GM18870 (cell line): Measurements from ENCODE around the gene OTUD1.
A peak's percentile ranks its signal among the peaks of the same experiment; 100 is the strongest.

Source experiments
- ATAC-seq: cut with Tn5 transposase; IDR thresholded peaks from one replicate; pipeline ENCODE4 v1.9.1; 2021; ENCODE audit warnings: moderate library complexity; ENCODE audit not compliant: unreplicated experiment

The OTUD1 gene

DNA sequence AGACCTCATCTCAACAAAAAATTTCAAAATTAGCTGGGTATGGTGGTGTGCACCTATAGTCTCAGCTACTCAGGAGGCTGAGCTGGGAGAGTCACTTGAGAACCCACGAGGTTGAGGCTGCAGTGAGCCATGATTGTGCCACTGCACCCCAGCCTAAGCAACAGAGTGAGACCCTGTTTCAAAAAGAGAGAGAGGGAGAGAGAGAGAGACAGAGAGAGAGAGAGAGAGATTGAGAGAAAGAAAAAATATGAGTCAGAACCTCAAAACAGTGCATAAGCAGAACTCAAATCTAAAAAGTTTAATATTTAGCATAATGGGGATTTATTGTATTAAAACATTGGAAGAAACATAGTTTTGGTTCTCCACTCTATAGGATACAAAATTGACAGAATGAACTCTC, 17.5 kb upstream of the OTUD1 start:
- no peak for ATAC-seq

DNA sequence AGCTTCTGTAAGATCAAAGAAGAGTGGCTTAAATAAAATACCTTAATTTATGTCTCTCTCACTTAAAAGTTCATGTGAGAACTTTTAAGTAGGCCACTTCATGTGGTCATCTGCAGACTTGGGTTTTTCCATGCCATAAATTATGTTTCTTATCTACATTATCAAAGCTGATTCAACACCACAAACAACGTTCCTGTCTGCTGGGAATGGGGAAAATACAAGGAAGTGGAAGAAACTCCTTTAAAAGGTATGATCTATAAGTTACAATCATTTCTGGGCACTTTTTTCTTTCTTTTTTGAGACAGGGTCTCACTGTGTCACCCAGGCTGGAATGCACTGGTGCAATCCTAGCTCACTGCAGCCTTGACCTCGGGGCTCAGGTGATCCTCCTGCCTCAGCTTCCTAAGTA, 16.9 kb upstream of the OTUD1 start:
- ATAC-seq: no peak

DNA sequence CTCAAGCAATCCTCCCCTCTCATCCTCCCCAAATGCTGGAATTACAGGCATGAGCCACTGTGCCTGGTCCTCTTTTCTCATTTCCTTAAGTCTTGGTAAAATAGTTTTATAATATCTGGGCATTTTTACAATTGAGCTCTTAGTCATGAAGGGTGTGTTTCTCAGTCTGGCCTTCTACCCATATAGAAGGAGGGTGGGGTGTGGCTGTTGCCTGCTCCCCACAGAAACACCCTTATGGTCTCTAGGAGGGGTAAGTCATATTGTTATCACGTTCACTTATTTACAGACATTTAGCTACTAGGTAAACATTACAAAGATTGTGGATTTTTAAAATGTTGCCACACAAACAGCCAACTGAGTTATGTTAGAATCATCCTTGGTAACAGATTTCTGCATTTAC, 6.7 kb upstream of the OTUD1 start:
- no peak for ATAC-seq

DNA sequence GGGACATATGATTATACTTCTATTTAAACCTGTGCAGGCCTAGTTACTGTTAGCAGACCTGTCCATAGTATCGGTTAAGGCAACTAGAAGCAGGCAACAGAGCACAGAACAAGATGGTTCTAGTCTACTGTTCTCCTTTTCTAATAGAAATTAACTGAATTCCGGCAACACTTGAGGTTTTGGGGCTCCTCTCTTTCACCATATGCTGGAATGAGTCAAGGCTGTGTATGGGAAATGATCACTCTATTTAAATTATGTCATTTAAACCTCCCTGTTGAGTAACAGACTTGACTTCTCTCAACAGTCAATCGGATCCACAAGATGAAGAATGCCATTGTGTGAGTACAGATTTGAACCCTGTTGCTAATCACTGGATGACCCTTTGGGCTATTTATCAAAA, 6.2 kb upstream of the OTUD1 start:
- ATAC-seq: no peak

DNA sequence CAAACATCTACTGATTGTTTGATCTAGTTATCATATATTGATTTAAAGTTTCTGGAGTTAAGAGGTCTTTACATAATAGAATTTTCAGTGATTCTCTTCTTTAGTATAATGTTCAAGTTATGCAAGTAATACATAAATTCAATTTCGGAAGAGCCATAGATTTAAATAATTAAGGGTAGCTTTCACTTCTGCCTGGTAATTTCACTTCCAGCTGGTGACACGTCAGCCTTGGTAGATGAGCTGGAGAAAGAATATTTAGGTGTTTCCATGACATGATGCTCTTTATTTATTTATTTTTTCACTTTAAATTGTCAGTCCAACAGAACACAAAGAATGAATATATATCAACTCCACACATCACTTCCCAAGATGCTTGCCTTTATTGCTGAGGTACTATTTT, 5.2 kb upstream of the OTUD1 start:
- no peak for ATAC-seq

DNA sequence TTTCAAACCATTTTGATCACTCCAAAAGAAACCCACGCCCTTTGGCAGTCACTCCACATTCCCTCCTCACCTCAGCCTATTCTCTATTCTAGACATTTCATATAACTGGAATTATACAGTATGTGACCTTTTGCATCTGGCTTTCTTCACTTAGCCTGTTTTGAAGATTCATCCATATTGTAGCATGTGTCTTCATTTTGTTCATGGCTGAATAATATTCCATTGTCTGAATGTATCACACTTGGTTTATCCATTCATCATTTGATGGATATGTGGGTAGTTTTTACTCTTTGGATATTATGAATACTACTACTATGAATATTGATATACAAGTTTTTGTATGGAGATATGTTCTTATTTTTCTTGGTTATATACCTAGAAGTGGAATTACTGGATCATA, 3.5 kb upstream of the OTUD1 start:
- ATAC-seq: no peak

DNA sequence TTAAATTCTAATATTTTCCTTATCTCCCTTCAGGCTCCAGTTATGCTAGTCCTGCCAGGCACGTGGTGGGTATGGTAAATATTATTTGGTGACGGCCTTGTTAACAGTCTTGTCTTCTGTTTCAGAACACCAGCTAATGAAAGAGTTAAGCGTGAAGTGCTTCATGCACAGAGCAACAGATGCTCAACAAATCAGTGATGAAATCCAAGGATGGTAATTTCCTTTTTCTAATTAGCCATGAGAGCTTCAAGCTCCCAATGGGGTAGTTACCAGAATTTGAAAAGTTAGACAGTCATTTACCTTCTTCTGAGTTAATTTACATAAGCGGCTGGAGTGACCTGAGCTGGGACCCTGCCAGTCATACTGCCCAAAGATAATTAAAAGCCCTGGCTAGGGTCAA, 1.9 kb upstream of the OTUD1 start:
- no peak for ATAC-seq

DNA sequence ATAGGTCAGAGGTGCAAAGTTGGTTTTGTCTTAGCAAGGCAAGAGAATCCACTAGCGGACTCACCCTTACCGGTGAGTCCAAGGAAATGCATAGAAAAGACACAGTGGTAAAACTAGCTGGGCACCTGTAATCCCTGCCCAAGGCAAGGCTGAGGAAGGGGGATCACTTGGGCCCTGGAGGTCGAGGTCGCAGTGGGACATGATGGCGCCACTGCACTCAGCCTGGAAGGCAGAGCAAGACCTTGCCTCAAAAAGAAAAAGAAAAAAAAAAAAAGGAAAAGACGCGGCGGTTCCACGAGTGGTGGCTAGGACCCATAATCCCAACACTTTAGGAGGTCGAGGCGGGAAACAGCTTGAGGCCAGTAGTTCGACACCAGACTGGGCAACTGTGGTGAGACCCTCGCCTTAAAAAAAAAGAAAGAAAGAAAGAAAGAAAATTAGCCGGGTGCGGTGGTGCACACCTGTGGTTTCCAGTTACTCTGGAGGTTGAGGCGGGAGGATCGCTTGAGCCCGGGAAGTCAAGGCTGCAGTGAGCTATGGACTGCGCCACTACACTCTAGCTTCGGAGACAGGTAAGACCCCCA, 820 bp upstream of the OTUD1 start:
- no peak for ATAC-seq

DNA sequence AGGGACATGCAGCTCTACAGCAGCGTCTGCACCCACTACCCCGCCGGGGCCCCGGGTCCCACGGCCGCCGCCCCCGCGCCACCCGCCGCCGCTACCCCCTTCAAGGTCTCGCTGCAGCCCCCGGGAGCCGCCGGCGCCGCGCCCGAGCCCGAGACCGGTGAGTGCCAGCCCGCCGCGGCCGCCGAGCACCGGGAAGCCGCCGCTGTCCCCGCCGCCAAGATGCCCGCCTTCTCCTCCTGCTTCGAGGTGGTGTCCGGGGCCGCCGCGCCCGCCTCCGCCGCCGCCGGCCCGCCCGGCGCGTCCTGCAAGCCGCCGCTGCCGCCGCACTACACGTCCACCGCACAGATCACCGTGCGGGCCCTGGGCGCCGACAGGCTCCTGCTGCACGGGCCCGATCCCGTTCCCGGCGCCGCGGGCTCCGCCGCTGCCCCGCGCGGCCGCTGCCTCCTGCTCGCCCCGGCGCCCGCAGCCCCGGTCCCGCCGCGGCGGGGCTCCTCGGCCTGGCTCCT, 631 bp downstream of the OTUD1 start:
- ATAC-seq: peak; percentile 0

DNA sequence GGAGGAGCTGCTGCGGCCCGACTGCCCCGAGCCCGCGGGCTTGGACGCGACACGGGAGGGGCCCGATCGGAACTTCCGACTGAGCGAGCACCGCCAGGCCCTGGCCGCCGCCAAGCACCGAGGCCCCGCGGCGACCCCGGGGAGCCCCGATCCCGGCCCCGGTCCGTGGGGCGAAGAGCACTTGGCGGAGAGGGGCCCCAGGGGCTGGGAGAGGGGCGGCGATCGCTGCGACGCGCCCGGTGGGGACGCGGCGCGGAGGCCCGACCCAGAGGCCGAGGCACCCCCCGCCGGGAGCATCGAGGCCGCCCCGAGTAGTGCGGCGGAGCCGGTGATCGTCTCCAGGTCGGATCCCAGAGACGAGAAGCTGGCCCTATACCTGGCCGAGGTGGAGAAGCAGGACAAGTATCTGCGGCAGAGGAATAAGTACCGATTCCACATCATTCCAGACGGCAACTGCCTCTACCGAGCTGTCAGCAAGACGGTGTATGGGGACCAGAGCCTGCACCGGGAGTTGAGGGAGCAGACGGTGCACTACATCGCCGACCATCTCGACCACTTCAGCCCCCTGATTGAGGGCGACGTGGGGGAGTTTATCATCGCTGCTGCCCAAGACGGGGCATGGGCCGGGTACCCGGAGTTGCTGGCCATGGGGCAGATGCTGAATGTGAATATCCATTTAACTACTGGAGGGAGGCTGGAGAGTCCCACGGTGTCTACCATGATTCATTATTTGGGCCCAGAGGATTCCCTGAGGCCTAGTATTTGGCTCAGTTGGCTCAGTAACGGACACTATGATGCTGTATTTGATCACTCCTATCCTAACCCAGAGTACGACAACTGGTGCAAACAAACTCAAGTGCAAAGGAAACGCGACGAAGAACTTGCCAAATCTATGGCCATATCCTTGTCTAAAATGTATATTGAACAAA, 1.4 kb downstream of the OTUD1 start:
- ATAC-seq: peak; percentile 11

DNA sequence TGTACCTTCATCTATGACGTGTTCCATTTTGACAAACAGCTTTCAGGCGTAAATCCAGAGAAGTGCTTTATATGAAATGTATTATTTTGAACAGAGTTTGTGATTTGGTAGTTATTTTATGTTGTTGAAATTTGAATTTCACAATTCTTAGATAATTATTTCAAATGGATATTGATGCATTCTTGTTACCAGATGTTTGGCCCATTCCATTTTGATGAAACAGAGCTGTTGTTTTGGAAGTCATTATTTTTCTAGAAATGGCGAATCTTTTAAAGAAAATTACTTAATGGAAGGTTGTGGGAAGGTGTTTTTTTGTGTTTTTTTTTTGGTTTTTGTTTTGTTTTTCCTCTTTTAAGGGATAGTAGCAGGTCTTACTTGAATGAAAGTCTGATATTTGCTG, 2.4 kb downstream of the OTUD1 start:
- no peak for ATAC-seq

DNA sequence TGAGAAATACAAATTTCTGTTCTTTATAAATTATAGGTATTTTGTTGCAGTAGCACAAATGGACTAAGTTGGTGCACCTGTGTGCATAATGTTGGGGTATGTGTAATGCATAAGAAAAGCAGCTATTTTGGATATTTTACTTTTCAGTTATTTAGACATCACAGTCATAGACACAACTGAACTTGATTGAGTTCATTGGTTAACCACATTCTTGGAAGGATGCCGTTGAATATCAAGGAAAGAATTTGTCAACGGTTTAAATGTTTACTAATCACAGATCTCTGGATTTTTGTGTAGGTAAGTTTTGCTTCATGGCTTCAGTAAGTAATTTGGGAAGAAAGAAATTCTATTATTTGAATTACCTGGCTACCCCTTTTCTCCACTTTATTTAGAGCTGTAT, 4.1 kb downstream of the OTUD1 start:
- no peak for ATAC-seq

DNA sequence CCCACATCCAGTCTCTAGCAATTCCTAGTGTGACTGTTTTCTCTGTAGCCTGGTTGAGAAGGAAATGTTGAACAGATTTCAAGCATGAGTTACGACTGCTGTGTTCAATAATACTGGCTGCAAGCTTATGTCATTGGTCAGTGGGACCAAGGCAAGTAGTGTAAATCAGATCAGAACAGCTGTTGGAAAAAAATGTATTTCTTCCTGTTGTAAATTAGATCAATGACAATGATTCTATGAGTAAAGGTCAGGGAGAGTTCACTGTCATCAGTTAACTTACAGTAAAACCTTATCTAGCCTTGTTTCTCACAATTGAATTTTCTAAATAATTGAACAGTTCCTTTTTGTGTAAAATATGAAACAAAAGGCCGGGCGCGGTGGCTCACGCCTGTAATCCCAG, 6.7 kb downstream of the OTUD1 start:
- ATAC-seq: no peak

DNA sequence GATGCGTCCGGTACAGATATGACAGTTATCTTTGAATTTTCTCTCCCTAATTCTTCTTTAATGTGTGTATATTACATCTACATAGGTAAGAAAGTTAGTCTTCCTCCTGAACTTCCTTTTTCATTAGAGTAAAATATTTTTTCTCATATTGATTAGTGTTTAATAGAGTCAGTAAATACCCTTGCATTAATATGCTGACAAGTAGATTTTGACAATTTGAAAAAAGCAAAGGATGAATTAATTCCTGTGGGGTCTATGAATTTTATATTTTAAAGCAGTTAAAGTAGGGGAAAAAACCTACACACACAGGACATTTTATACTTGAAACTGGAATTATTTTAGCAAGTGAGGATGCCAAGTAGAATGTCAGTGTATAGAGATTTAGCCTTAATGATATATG, 9.4 kb downstream of the OTUD1 start:
- ATAC-seq: no peak

DNA sequence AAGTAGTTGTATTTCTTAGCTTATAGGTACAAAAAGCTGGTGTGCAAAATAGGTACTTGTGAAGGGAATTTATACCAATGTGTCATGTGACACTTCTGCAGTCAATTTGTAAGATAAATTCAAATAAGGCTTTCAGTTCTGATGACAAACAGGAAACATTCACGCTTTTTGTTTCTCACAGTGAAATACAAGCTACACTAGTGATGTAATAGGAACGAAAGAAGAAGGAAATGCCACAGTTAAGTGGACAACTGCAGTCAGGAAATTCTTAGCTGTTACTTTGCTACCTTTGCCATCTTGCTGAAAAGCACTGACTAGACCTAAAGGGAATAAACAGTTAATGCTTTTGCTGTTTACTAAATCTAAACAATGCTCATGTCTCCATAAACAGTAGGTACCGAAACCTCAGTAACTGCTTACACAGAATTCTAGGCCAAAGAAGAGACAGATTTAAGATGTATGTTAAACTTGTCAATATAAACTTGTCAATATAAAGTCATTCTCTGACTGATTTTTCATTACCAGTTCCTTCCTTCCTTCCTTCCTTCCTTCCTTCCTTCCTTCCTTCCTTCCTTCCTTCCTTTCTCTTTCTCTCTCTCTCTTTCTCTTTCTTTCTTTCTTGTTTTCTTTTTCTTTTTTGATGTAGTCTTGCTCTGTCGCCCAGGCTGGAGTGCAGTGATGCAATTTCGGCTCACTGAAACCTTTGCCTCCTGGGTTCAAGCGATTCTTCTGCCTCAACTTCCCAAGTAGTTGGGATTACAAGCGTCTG, 10.1 kb downstream of the OTUD1 start:
- peak; percentile 92 for ATAC-seq

DNA sequence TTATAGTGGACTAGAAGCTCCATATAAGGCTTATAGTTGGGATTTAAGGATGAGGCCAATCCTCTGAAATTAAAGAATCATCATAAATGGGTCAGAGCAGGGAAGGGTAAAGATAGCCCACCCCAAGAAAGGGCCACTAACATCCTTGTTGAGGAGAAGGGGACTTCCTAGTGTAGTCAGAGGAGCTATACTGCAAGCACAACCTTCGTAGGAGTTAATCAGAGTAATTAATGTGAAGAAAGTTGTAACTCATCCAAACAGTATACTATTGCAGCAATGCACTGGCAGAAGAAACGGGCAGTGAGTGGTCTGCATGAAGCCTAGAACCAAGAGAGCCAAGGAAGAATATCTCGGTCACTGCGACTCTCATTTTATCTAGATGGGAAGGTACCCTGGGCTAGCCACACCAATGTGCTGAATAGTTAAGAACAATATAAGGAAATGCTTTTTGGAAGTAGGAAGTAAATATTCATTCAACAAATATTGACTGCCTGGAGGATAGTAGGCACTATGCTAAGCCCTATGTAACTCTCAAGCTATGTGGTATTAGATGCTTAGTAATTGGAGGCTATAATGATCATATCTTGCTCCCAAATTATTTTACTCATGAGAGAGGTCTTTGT, 13.3 kb downstream of the OTUD1 start:
- ATAC-seq: no peak

DNA sequence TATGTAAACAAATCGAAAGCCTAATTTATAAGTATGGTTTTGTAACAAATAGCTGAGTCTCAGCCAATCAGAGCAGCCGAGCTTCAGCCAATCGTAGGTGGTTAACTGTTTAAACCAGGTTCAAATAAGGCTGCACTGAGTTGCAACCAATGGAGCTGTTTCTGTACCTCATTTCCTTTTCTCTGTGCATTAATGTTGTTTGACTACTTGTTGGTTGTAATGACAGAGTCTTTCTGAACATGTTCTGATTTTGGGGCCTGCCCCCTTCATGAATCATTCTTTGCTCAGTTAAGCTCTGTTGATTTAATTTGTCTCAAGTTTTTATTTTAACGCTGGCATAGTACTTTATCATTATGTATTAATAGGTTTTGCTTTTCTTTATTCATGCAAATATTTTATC, 14.6 kb downstream of the OTUD1 start:
- ATAC-seq: no peak

DNA sequence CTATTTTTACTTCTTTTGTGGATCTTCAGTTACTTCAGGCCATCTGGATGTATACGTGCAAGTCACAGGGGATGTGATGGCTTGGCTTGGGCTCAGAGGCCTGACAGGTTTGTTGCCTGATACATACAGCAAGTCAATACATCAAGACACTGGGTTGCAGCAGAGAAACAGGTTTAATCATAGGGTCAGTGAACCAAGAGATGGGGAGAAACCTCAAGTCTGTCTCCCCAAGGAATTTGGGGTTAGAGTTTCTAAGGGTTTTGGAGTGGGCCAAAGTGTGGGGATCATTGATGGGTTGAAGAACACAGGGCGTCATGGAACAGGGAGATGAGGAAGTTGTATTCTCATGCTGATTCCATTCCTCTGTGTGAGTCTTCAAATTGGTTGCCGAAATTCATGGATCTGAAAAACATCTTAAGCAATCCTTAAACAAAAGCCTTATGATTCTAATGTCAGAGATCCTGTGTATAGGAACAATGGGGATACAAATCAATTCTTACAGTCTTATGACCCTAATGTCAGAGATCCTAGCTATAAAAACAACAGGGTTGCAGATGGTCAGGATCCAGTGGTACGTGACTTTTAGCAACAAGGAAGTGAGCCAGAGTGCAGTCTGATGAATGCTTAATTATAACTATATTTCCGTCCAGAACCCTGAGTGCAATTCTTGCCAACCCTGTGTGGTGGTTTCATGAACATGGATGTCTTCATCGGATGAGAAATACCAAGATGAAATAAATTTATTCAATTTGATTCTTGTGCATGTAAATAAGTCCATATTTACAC, 18.9 kb downstream of the OTUD1 start:
- ATAC-seq: no peak

DNA sequence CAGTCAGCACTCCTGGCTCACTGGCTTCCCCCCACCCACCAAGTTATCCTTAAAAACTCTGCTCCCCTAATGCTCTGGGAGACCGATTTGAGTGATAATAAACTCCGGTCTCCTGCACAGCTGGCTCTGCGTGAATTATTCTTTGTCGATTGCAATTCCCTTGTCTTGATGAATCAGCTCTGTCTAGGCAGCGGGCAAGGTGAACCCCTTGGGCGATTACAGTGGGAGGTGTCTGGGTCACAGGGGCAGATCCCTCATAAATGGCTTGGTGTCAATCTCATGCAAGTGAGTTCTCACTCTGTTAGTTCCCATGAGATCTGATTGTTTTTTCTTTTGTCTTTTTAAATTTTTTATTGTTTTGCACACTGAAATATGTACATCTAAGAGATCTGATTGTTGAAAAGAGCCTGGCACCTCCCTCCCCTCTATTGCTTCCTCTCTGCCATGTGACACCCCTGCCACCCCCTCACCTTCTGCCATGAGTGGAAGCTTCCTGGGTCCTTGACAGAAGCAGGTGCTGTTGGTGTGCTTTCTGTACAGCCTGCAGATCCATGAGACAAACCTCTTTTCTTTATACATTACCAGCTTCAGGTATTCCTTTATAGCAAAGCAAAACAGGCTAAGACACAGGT, 20.5 kb downstream of the OTUD1 start:
- no peak for ATAC-seq

DNA sequence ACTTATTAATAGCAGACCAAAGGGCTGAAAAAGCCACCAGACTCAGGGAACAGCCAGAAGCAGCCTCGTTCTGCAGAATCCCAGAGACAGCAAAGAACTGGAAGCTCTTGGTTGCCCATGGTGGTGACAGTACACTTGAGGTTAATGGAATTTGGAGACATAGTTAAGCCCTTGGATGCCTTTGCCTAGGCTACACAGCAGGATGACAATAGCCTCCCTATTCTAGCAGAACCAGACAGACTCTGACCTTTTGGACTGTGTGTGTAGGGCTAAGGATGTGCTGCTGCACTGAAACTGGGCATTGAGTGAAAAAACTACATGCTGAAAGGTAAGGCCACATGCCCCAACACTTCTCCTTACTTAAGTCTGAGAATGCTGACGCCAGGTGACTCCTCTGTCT, 22.7 kb downstream of the OTUD1 start:
- no peak for ATAC-seq
